Muscle of leg (tissue), 11 donors: Measurements from ENCODE around the gene RPS6KA5. TPM values are rescaled to one million over a fixed set of nuclear protein-coding genes. Genes with fewer than 3 reads are reported as not detected.

ENCODE experiments used
- DNase-seq: peaks from one replicate; pipeline ENCODE4 v3.0.0; 2013
- H3K27ac ChIP-seq: one replicate; pipeline ENCODE4 v1.5.1; 2013; ENCODE audit warnings: mild to moderate bottlenecking, low read length, control low read depth
- H3K27me3 ChIP-seq: one replicate; pipeline ENCODE4 v1.6.1; 2013; ENCODE audit warnings: low read length; ENCODE audit not compliant: control insufficient read depth, insufficient read depth
- H3K36me3 ChIP-seq: one replicate; pipeline ENCODE4 v1.6.1; 2013; ENCODE audit warnings: low read length; ENCODE audit not compliant: control insufficient read depth, insufficient read depth
- H3K4me1 ChIP-seq: one replicate; pipeline ENCODE4 v1.6.1; 2013; ENCODE audit warnings: low read length; ENCODE audit not compliant: control insufficient read depth, insufficient read depth
- H3K4me3 ChIP-seq: one replicate; pipeline ENCODE4 v1.5.1; 2013; ENCODE audit warnings: low read length, control low read depth
- H3K9me3 ChIP-seq: replicated peaks from 2 replicates; pipeline ENCODE4 v1.6.1; 2013; ENCODE audit warnings: low read depth, low read length; ENCODE audit not compliant: control insufficient read depth
- WGBS: methylation state at CpG from one replicate; pipeline ENCODE4 v1.1.5; 2013; ENCODE audit warnings: missing lambda C conversion rate; ENCODE audit not compliant: insufficient coverage; 5-methylcytosine and 5-hydroxymethylcytosine counted together
- polyA plus RNA-seq, 8 donors: library from polyadenylated mRNA; unstranded; fragments of 120-200 nt; gene quantifications; one replicate each; pipeline versions ENCODE4 v1.2.1 to v1.2.3, GENCODE V29; 2013; ENCODE audit warnings: inconsistent platforms in 1 of 8, low replicate concordance in 1 of 8; ENCODE audit not compliant: insufficient read length in 8 of 8, insufficient read depth in 1 of 8
- total RNA-seq: library from RNA; stranded (reverse); fragments of 120-200 nt; gene quantifications from one replicate; pipeline ENCODE4 v1.2.4, GENCODE V29; 2013

RPS6KA5 gene
- total and polyA plus RNA-seq, 9 donors = 2.4 to 8.2 (median 6.7) TPM

- Histone ChIP-seq H3K4me3 (no peak overlapping the region), H3K27me3 (no peaks in the 10 kb centered on the region), H3K9me3 (no peaks in the 10 kb centered on the region), H3K4me1 (no peaks in the 10 kb centered on the region), H3K36me3 (no peaks in the 10 kb centered on the region), H3K27ac (no peak overlapping the region)
- WGBS = 100% methylated on average over 2 of the region's 3 CpGs
- no peak for DNase-seq
These were observed 43.5 kb downstream of the RPS6KA5 start for GRCh38 chr14:91016800-91017410.

GRCh38 chr14:91015435-91015834 lies 45.0 kb downstream of the RPS6KA5 start:
- H3K9me3 ChIP-seq = no peaks in the 10 kb centered on the region
- no peaks in the 10 kb centered on the region for H3K36me3 ChIP-seq
- no peaks in the 10 kb centered on the region for H3K4me1 ChIP-seq
- no CpG with 5 or more reads among the region's 1 CpG for WGBS
- H3K4me3 ChIP-seq = no peak overlapping the region
- H3K27ac ChIP-seq = no peak overlapping the region
- DNase-seq = peak; percentile 50
- H3K27me3 ChIP-seq = no peaks in the 10 kb centered on the region

- no peaks in the 10 kb centered on the region for H3K27me3 ChIP-seq
- no peaks in the 10 kb centered on the region for H3K9me3 ChIP-seq
- H3K36me3 ChIP-seq = no peaks in the 10 kb centered on the region
- peak; percentile 36 for DNase-seq
- no peaks in the 10 kb centered on the region for H3K4me1 ChIP-seq
- peak overlapping the region; percentile 38 for H3K27ac ChIP-seq
- no peak overlapping the region for H3K4me3 ChIP-seq
- no CpG with 5 or more reads among the region's 2 CpGs for WGBS
These were observed 48.4 kb downstream of the RPS6KA5 start for GRCh38 chr14:91012045-91012444.

- no peak overlapping the region for H3K4me3 ChIP-seq
- H3K27ac ChIP-seq = no peak overlapping the region
- H3K4me1 ChIP-seq = no peaks in the 10 kb centered on the region
- H3K36me3 ChIP-seq = no peaks in the 10 kb centered on the region
- DNase-seq = no peak
- no CpG with 5 or more reads among the region's 2 CpGs for WGBS
- H3K9me3 ChIP-seq = no peaks in the 10 kb centered on the region
- no peaks in the 10 kb centered on the region for H3K27me3 ChIP-seq
These were observed 50.3 kb downstream of the RPS6KA5 start for GRCh38 chr14:91010153-91010533.

- H3K4me1 ChIP-seq = no peaks in the 10 kb centered on the region
- no peak overlapping the region for H3K27ac ChIP-seq
- H3K9me3 ChIP-seq = no peaks in the 10 kb centered on the region
- DNase-seq = peak; percentile 65
- WGBS = no CpG with 5 or more reads among the region's 3 CpGs
- no peak overlapping the region for H3K4me3 ChIP-seq
- H3K27me3 ChIP-seq = no peaks in the 10 kb centered on the region
- no peaks in the 10 kb centered on the region for H3K36me3 ChIP-seq
These were observed 50.8 kb downstream of the RPS6KA5 start for GRCh38 chr14:91009501-91010152.

- Histone ChIP-seq H3K4me1 (no peaks in the 10 kb centered on the region), H3K9me3 (no peaks in the 10 kb centered on the region), H3K27me3 (no peaks in the 10 kb centered on the region), H3K4me3 (no peak overlapping the region), H3K27ac (no peak overlapping the region), H3K36me3 (no peaks in the 10 kb centered on the region)
- no CpG with 5 or more reads among the region's 2 CpGs for WGBS
- peak; percentile 33 for DNase-seq
These were observed 51.6 kb downstream of the RPS6KA5 start for GRCh38 chr14:91008759-91009409.

- H3K36me3 ChIP-seq = no peaks in the 10 kb centered on the region
- no peaks in the 10 kb centered on the region for H3K4me1 ChIP-seq
- H3K9me3 ChIP-seq = no peaks in the 10 kb centered on the region
- H3K27ac ChIP-seq = peak overlapping the region; percentile 73
- H3K27me3 ChIP-seq = no peaks in the 10 kb centered on the region
- no peak overlapping the region for H3K4me3 ChIP-seq
- DNase-seq = no peak
These were observed 54.7 kb downstream of the RPS6KA5 start for GRCh38 chr14:91005716-91006115.

- DNase-seq = peak; percentile 94
- Histone ChIP-seq H3K4me3 (no peak overlapping the region), H3K27me3 (no peaks in the 10 kb centered on the region), H3K9me3 (no peaks in the 10 kb centered on the region), H3K4me1 (no peaks in the 10 kb centered on the region), H3K36me3 (no peaks in the 10 kb centered on the region), H3K27ac (peak overlapping the region; percentile 73)
These were observed 55.5 kb downstream of the RPS6KA5 start for GRCh38 chr14:91004987-91005386.

GRCh38 chr14:90999299-90999698 lies 61.1 kb downstream of the RPS6KA5 start:
- no peaks in the 10 kb centered on the region for H3K4me1 ChIP-seq
- H3K36me3 ChIP-seq = peaks cover 9% of the 10 kb centered on the region
- no peak overlapping the region for H3K27ac ChIP-seq
- H3K9me3 ChIP-seq = no peaks in the 10 kb centered on the region
- DNase-seq = no peak
- H3K27me3 ChIP-seq = no peaks in the 10 kb centered on the region
- no peak overlapping the region for H3K4me3 ChIP-seq
- WGBS = 82% methylated on average over 4 of the region's 4 CpGs

GRCh38 chr14:90996967-90997366 lies 63.5 kb downstream of the RPS6KA5 start:
- no peaks in the 10 kb centered on the region for H3K27me3 ChIP-seq
- no CpG with 5 or more reads among the region's 1 CpG for WGBS
- no peak overlapping the region for H3K4me3 ChIP-seq
- DNase-seq = no peak
- peaks cover 9% of the 10 kb centered on the region for H3K36me3 ChIP-seq
- no peak overlapping the region for H3K27ac ChIP-seq
- no peaks in the 10 kb centered on the region for H3K9me3 ChIP-seq
- no peaks in the 10 kb centered on the region for H3K4me1 ChIP-seq
